Pons (tissue), 1 donor: Measurements from ENCODE around the gene PTPRN2.
A peak's percentile ranks its signal among the peaks of the same experiment; 100 is the strongest.

Source experiments
- DNase-seq: peaks from one replicate; pipeline ENCODE4 v3.0.0-alpha.2; 2016; ENCODE audit warnings: low spot score

The PTPRN2 gene

GRCh38 chr7:158017111-158018097, 570.2 kb downstream of the PTPRN2 start:
- no peak for DNase-seq

- peak; percentile 20 for DNase-seq
Measured at GRCh38 chr7:158016180-158017097, 571.2 kb downstream of the PTPRN2 start.

- peak; percentile 14 for DNase-seq
Measured at GRCh38 chr7:158015403-158016179, 572.0 kb downstream of the PTPRN2 start.

DNA sequence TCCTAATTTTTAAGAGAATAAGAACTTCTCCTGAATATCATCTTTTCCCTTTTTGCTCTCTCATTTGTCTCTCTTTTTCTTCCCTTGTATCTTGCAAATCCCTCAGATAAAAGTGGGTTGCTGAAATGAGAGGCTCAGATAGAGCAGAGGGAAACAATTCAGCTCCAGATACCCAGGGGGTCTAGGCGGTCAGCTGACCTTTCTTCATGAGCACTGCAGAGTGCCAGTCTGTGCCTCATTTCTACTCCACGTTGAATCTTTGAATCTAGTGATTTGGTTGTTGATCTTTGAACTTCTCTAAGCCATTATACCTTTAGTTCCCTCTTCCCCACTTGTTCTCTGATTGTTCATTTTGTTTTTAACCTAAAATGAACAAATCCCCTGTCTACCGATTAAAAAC, 572.6 kb downstream of the PTPRN2 start:
- no peak for DNase-seq

GRCh38 chr7:158013085-158013668, 574.4 kb downstream of the PTPRN2 start:
- DNase-seq: no peak

- DNase-seq: no peak
Measured at GRCh38 chr7:158011941-158012340, 575.7 kb downstream of the PTPRN2 start.

- DNase-seq: no peak
Measured at GRCh38 chr7:158010961-158011693, 576.5 kb downstream of the PTPRN2 start.

DNA sequence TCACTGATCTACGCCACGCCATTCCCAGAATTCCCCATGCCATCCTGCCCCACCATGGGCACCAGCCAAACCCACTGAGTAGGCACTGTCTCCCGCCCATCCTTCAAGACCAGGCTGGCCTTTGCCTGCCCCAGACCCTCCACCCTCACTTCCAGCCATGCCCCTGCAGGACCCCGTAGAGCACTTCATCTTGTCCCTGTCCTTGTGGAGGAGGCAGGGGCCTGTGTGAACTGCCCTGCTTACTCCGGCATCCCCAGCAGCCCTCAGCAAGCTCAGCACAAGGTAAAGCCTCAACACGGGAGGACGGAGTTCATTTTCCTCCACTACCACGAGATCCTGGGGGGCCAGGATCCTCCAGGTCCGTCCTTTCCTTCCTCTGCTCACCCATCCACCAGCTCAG, 577.7 kb downstream of the PTPRN2 start:
- DNase-seq: no peak

- no peak for DNase-seq
Measured at GRCh38 chr7:158008267-158008666, 579.4 kb downstream of the PTPRN2 start.

GRCh38 chr7:158007697-158008257, 579.8 kb downstream of the PTPRN2 start:
- DNase-seq: no peak

DNA sequence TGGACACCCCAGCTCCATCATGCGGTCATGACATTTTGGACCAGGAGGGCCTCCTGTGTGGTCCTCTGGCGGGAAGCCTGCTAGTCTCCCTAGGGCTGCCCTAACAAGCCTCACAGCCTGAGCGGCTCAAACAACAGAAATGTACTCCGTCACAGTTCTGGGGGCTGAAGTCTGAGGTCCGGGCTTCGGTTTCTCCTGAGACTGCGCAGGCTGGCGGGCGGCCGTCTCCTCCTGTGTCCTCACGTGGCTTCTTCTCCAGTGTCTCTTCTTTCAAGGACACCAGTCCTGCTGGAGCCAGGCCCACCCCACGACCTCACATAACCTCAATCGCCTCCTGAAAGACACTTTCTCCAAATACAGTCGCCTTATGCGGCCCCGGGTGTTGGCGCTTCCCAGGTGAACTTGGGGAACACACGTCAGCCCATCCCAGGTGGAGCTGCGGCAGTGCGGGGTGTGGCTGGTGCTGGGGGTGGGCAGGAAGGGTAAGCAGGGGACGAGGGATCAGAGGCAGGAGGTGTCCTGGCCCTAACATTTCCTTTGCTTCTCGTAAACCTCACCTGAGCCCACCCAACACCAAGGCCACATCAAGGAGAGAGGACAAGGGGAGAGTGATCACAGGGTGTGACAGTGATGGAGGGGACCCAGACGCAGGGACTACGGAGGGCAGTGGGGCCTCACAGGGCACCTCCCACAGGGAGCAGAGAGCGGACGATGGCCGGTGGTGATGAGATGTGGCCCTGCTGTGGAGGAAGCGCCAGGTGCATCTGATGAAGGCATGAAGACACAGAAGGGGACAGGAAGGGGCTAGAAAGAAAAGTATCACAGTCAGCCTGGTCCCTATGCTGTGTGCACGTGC, 580.6 kb downstream of the PTPRN2 start:
- DNase-seq: no peak

- no peak for DNase-seq
Measured at GRCh38 chr7:158005531-158005930, 582.1 kb downstream of the PTPRN2 start.

- DNase-seq: no peak
Measured at GRCh38 chr7:158004123-158004490, 583.5 kb downstream of the PTPRN2 start.

DNA sequence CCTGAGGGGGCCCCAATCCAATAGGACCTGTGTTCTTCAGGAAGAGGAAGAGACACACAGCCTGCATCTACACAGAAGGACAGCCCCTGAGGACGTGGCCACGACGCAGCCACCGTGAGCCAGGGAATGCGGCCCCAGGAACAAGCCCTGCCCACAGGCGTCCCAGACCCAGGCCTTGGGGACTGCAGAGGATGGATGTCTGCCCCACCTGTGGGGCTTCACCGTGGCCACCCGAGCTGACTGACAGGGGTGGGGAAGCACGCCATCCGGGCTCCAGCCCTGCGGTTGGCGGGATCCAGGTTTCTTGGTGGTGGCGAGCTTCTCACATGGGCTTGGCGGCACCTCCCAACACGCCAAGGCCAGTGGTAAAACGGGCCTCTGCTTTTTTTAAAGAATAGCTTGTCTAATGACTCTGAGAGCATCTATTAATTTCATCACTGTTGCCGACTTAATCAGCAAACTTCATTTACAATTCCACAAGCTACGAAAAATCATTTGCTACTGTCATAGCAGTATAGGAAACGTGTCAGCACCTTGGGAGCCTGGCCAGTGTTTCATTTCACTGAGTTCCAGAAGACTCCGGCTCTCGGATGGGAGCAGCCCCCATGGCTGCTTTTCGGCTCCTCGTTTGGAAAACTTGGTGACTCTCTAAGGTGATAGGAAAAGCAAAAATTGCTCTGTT, 584.0 kb downstream of the PTPRN2 start:
- DNase-seq: no peak

DNA sequence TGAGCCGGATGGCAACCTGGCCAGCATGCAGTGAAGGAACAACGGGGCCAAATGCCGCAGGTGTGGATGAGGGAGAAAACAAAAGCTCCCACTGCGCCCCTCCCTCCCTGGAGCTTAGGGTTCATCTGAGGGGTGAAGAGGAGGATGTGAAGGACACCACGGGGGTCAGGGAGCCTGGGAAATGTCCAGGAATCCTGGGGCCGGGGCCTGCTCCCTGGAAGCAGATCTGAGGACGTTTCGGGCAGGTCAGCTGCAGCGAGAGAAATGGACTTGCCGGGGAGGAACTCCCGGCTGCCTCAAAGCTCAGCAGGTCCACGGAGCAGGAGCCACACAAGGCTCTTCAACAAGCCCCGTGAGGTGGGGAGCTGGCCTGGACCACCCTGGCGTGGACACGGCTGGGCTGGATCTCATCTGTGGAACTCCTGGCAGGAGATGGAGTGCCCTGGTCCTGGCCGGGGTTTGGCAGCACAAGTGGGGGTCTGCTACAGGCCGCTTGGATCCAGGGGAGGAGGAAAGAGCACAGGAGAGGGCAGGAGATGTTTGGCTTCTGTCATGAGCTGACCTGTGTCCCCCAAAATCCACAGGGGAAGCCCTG, 585.0 kb downstream of the PTPRN2 start:
- no peak for DNase-seq

DNA sequence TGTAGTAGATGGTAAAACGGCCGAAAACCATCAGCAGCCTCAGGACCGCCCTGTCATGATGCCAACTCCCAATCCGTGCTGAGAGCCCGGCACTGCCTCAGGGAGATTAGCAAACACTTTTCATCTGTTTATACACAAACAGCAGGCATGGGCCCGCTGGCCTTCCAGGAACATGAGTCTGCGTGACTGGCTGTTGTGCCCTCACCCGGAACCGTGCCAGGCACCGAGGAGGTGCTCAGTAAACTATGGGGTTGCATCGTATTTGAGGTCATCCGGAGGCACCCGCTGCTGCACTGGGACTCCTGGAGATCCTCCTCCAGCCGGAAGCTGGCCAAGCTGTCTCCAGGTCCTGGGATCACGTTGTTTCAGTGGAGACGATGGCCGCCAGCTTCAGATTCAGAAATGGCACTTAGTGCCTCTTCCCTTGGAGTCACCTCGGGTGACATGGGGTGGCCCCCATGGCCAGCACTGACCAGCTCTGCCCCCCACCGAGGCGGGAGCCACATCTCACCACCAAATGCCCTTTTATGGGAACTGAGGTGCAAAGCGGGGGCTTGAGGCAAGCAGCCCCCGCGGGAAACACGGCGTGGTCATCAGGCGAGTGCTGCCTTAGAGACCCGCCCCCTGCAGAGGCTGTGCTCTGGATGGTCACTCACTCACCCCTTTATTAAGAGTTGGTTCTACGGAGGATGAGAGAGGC, 585.9 kb downstream of the PTPRN2 start:
- DNase-seq: no peak

DNA sequence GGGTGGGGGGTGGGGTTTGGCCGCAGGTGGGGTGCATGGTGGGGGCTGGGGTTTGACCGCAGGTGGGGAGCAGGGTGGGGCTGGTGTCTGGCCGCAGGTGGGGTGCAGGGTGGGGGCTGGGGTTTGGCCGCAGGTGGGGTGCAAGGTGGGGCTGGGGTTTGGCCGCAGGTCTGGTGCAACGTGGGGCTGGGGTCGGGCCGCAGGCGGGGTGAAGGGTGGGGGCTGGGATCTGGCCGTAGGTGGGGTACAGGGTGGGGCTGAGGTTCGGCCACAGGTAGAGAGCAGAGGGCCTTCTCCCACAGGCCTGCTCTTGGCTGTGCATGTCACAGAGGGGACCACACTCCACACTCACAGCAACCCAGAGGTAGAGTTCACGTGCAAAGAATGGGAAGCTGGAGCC, 586.6 kb downstream of the PTPRN2 start:
- no peak for DNase-seq

DNA sequence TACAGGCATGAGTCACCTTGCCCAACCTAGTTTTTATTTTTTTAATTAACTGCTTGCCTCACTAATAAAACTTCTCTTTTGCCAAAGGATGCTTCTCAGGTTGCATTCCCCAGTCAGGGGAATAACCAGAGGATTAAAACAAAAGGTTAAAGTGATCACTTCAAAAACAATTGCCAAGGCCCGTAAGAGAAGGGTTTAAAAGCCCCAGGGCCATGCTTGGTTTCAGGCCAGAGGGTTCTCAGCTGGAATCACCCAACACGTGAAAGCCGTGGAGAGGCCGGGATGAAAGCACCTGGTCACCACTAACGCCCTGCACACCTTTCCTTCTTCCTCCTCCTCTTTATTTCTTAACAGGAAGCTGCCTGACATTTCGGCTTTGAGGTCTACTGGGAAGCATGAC, 587.5 kb downstream of the PTPRN2 start:
- no peak for DNase-seq
